Umbilical cord (tissue), 2 donors: ENCODE measurements around the gene TNFAIP8. TPM values are rescaled to one million over a fixed set of nuclear protein-coding genes. Genes with fewer than 3 reads are reported as not detected.

ENCODE experiments used
- DNase-seq: peaks from one replicate; pipeline ENCODE4 v3.0.0-alpha.2; 2015; ENCODE audit warnings: low spot score
- total RNA-seq: library from RNA; depleted of rRNA; stranded (reverse); fragments of >200 nt; gene quantifications from one replicate; pipeline ENCODE4 v1.2.3, GENCODE V29; 2014; ENCODE audit warnings: low replicate concordance; ENCODE audit not compliant: insufficient read depth

The TNFAIP8 gene
- total RNA-seq, 1 donor from 2014 or later: 80.7 TPM

DNA sequence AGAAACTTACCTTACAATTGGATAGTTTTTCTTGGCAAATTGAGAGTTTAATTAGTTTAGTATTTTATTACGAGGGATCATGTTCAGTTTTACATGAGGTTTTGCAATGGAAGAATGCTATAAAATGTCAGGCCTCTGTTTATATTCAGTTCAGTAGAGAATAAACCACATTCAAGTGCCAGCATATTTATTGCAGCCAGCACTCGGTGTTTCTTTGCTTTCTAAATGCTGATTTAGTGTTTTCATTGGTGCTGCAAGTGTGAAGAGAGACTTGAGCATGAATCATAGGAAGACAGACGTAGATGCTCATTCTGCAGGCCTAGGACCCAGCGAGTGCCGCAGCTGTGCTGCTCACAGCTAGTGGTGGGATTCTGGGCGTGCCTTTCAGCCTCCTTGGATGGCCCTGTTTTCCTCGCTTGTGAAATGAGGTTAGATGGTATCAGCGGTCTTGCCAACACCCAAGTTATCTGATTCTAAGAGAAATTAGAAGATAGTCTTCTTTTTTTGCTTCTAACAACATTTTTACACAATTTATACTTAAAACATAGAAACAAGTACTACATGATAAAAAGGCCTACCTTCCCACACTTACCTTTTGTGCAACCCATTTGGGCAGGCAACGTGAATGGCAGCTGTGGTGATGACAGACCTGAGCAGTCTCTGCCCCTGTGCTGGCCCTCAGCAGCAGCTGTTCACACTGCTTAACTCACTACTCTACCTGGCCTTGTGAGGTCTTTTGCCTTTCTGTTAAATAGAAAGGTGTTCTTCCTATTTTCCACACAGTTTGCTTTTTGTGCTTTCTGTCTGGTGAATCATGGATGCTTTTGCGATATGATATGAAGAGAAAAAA, 26.8 kb upstream of the TNFAIP8 start:
- peak; percentile 65 for DNase-seq

GRCh38 chr5:119329666-119330065, 26.2 kb upstream of the TNFAIP8 start:
- peak; percentile 89 for DNase-seq

- peak; percentile 43 for DNase-seq
These were observed 25.2 kb upstream of the TNFAIP8 start for GRCh38 chr5:119330367-119331183.

DNA sequence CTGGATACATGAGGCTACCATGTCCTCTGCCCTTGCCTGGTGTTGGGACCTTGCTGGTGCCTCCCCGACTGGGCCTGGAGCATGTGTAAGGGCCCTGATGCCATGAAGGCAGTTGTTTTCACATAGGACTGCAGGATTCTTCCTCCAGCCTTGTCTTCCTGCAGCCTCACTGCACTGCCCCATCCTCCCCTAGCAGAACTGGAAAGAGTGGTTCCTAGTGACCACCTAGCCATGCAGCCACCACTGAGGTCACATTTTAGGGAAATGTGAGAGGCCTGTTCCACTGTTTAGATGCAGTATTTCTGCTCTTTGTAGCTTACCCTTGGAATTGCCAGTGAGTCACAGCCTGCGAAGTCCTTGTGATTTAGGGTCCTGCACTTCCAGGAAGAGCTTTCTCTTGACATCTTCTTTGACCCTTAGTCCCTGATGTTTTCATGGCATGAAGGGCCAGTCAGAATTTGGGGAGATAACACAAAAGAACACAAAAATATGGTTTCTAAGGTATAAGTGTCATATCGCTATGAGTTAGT, 24.2 kb upstream of the TNFAIP8 start:
- no peak for DNase-seq

- DNase-seq: no peak
These were observed 23.6 kb upstream of the TNFAIP8 start for GRCh38 chr5:119332208-119332607.

DNA sequence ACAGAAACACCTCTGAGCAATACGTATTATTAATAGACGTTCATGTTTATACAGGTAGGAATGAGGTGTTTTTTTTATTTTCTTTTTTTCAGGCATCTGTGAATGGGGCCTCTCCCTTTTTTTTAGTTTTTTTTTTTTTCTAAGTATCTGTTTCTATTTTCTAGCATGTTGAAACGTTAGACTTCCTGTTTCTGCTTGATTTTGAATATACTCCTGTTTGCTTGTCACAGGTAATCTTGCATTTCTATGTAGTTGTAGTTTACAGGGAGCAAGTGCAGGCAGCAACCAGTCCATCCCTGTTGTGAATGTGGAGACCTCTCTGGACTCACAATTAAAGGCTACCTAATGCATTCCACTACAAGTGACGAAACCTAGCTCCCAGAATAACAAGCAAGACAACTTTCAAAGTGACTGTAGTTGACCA, 22.8 kb upstream of the TNFAIP8 start:
- no peak for DNase-seq

DNA sequence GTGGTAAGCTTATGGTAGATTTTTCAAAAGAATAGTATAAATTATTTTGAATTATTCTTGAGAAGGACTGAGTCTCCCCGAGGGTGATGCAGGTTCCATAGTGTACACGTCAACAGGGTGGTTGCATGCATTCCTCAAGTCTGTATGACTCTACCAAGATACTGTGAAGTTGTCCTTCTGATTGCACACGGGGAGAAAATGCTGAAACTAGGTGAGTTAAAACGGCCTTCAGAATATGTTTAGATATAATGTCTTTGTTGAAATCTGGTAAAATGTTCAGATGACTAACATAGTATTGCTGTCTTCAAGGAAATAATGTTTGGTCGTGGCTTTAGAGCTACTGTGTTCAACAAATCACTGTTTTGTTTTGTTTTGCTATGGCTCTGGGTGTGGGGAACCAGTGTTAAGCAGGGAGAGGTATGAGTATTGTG, 22.4 kb upstream of the TNFAIP8 start:
- DNase-seq: no peak

DNA sequence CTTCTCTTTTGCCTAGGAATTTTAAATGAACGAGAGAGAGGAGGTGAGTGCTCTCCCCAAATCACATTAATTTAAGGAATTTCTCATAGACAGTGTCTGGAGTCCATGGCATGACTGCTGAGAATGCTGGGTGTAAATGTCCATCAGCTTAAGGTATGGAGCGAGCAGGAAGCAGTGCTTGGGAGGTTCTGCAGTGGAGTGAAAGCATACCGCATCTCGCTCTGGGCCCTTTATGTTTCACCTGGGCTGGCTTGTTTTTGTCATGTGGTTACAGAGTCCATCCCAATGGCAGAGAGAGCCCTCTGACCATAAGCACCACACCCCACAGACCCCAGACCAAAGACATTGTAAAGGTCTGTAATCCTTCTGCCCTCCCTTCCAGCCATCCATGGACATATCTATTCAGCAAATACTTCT, 20.6 kb upstream of the TNFAIP8 start:
- no peak for DNase-seq

DNA sequence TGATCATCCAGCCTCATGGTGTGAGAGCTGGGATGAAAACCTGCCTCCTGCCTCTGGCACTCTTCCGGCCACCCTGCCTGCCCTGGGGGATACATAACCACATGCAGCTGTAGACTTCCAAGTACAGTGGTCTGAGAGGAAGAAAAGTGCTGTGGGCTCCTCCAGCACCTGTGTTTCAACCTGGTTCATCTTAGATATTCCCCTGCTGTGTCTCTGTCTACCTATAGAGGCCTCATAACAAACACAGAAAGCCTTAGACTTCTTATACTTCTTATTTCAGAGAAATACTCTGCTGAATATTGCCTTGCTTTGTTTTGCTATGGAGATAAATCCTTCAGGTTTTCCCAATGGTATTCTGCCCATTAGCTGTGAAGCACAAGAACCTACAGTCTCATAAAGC, 19.6 kb upstream of the TNFAIP8 start:
- no peak for DNase-seq

DNA sequence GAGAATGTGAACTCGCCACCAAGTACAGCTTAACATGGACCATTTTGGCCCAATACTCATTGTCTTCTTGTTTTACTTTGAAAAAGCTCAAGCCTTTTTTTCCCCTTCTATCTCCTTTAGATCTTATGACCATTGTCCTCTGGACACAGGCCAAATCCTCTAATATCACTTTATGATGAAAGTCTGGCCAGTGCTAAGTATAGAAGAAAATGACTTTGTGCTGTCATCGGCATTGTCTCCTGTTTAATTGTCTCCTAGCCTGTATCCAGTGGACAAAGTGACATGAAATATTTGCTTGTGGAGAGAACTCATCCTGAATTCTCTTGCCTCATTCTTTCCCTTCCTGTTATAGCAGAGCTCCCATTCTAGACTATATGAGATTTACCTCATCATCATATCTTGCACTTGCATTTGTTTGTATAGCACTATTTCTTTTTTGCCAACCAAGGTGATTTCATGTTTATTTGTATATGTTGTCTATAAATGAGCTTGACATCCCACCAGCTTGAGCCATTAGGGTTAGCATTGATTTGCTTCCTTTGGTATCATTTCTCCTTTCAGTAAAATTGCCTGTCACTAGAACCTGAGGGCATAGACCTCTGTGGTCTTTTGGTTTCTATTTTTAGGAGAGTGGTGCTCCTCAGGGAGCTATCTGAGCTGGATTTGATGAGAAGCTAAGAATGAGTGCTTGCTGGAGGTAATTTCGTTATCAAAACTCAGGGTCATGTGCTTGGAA, 18.8 kb upstream of the TNFAIP8 start:
- DNase-seq: no peak

DNA sequence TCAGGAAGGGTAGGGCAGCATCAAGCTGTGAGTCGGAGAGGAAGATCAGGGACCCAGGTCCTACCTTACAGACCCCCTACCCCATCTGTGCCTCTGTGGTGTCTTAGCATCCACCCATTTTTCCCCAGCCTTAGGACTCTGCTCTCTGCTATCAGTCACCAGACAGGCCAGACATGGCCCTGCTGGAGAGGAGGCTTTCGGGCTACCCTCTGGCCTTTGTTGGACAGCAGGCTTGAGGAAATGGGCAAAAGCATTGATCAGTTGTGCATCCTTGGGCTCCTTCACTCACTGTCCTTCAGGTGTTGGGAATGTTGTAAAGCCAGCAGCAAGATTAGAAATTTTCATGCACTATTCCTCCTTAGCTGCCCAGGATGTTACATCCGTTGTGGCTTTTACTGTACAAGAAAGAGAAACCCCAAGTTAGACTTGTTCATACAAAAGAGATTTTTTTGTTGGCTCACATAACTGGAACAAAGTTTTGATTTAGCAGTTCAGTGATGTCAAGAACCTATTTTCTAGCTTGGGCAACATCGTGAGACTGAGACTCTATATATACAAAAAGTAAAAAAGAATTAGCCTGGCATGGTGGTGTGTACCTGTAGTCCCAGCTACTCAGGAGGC, 17.4 kb upstream of the TNFAIP8 start:
- DNase-seq: no peak

GRCh38 chr5:119339344-119339743, 16.5 kb upstream of the TNFAIP8 start:
- DNase-seq: no peak

GRCh38 chr5:119339965-119340364, 15.9 kb upstream of the TNFAIP8 start:
- DNase-seq: no peak

DNA sequence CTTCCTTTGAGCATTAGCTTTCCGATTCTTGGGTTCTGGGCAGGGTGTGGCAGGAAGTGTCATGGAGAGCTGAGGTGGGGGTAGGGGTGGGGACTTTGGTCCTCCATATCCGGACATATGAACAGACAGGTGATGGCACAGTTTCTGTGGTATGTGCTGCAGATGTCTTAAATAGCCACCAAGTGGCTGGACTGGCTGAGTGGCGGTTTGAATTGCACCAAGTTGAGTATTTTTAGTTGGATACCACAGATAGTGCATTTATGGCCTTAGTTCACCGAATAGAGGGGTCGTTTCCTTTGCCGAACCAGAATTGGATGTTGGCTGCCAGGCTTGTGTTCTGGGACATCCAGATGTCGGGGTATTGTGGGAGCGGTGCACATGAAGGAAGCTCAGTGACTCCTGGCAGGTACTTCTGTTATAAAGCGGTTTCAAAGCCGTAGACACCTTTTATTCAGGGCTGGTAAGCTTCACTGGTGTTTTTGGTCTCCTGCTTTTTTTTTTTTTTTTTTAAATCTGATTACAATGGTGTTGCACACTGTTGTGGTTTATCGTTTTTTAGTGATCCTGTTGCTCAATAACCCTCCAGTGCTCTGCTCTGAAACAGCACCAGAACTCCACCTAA, 15.1 kb upstream of the TNFAIP8 start:
- no peak for DNase-seq

DNA sequence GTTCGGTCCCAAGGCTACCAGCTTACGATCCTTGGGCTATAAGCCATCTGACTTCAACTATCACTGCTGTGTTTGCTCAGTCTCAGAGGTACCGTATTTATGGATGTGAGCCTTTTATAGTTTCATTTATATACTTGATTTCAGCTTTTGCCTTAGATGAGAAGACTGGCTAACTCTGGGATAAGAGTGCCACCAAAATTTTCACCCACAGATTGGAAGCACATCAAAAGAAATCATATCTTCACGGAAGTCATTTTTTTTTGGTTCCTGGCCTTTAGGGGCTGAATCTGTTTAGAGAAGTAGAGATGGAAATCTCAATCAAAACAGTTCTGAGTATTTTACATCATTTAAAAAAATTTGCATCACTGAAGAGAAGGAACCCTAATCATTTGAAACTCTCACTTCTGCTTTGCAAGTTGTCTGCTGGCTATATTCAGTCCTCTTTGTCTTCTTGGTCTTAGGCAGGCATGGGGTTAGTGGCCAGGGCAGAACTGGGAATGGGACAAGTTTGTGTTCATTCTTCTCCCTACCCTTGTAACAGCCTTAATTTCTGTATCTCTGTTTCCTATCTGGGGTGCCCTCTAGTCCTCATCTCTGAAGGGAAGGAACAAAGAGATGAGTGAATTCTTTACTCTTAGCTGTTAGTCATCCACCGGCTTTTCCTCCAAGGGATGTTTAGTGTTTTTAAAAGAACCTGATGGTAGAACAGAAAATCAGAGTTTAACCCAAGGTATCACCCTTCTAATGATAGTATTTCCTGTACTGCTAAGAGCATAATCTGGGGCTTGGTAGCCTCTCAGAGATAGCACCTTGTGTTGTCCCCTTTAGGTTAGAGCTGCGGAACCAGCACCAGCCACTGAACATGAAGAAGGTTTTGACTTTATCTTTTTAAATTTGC, 14.1 kb upstream of the TNFAIP8 start:
- DNase-seq: no peak

DNA sequence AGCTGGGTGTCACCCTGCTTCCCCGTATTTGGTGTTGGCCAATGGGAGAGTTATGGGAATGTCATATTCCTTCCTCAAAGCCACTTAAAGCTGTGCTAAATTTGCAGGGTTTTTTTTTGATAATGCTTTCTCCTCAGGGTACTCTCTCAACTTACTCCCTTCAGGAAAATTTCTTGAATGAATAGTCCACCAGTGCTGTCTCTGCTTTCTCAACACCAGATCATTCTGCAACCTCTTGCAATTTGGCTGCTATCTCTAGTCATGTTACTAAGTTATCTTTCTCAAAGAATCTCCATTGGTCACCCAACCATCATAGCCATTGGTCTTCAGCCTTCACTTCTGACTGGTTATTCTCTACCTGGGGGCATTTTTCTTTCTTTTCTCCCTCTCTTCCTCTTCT, 13.4 kb upstream of the TNFAIP8 start:
- no peak for DNase-seq

- peak; percentile 74 for DNase-seq
These were observed 12.8 kb upstream of the TNFAIP8 start for GRCh38 chr5:119343052-119343451.

GRCh38 chr5:119343766-119344165, 12.1 kb upstream of the TNFAIP8 start:
- DNase-seq: no peak

GRCh38 chr5:119344231-119344630, 11.6 kb upstream of the TNFAIP8 start:
- no peak for DNase-seq

GRCh38 chr5:119345861-119346260, 10.0 kb upstream of the TNFAIP8 start:
- DNase-seq: no peak
